A673 (cell line): ENCODE results near the gene FADD.

ENCODE experiments used
- CTCF ChIP-seq: fragments of 300-800, 200-600 bp; sonication (generic); conservative IDR thresholded peaks from 2 replicates; pipeline ENCODE4 v1.5.1; 2017; ENCODE audit warnings: low read depth, mild to moderate bottlenecking, antibody characterized with exemption, low read length, moderate library complexity, mixed read lengths
- EZH2 ChIP-seq: fragments of 200-600 bp; sonication (generic); IDR thresholded peaks from 2 replicates; pipeline ENCODE4 v1.6.1; 2017; ENCODE audit warnings: borderline replicate concordance, low read depth, mild to moderate bottlenecking, mixed read lengths, antibody characterized with exemption, low read length; ENCODE audit not compliant: poor library complexity, severe bottlenecking

- TF ChIP-seq CTCF (no peak), EZH2 (no peak)
These were observed 44.2 kb upstream of the FADD start for GRCh38 chr11:70158757-70159389.
